ENCODE results near the gene ZNF804B. TPM values are rescaled to one million over a fixed set of nuclear protein-coding genes. Genes with fewer than 3 reads are reported as not detected.

The ZNF804B gene
- total and polyA plus RNA-seq, 4 donors: not detected

- TF ChIP-seq CTCF (IDR thresholded peaks at IDR 0.05; ENCODE audit: low read depth, low read length, missing input control) (no peak), SP1 (IDR thresholded peaks at IDR 0.05) (no peak), GABPA (IDR thresholded peaks at IDR 0.05 in 1 of 2, conservative IDR thresholded peaks at IDR 0.05 in 1 of 2) (no peak), RXRA (IDR thresholded peaks at IDR 0.05) (no peak)
Observed at GRCh38 chr7:89145801-89146200, 386.3 kb downstream of the ZNF804B start (continued).

- no peaks in the 10 kb centered on the region for H3K9me3 ChIP-seq (ENCODE audit: control insufficient read depth in 4 of 4, low read length in 3 of 4)
- no peaks in the 10 kb centered on the region for H3K4me1 ChIP-seq (ENCODE audit: control insufficient read depth in 4 of 4, insufficient read depth in 4 of 4, low read length in 3 of 4)
- no peaks in the 10 kb centered on the region for H3K27me3 ChIP-seq (ENCODE audit: control insufficient read depth in 4 of 4, insufficient read depth in 4 of 4, low read length in 3 of 4)
- H3K27ac ChIP-seq (ENCODE audit: low read depth in 1 of 2, low read length in 2 of 2): no peak overlapping the region
- DNase-seq (ENCODE audit: low spot score): no peak
- H3K4me3 ChIP-seq (ENCODE audit: low read depth in 1 of 3, low read length in 3 of 3): no peak overlapping the region
- H3K36me3 ChIP-seq (ENCODE audit: control insufficient read depth in 4 of 4, insufficient read depth in 3 of 4, low read depth in 1 of 4, low read length in 3 of 4): no peaks in the 10 kb centered on the region
- 89% methylated on average over 2 of the region's 2 CpGs for WGBS
- H3K9ac ChIP-seq (ENCODE audit: low read depth in 1 of 2, low read length in 2 of 2): no peak overlapping the region
- TF ChIP-seq CTCF (IDR thresholded peaks at IDR 0.05; ENCODE audit: low read depth, low read length, missing input control) (no peak), ATF3 (IDR thresholded peaks at IDR 0.05) (no peak), FOXA1 (IDR thresholded peaks at IDR 0.05) (no peak)
Observed at GRCh38 chr7:89160107-89160506, 400.6 kb downstream of the ZNF804B start.

GRCh38 chr7:89165421-89165820, 405.9 kb downstream of the ZNF804B start:
- 64% methylated on average over 3 of the region's 3 CpGs for WGBS
- Histone ChIP-seq H3K27ac (ENCODE audit: low read depth in 1 of 2, low read length in 2 of 2) (no peak overlapping the region), H3K4me3 (ENCODE audit: low read depth in 1 of 3, low read length in 3 of 3) (no peak overlapping the region), H3K9me3 (ENCODE audit: control insufficient read depth in 4 of 4, low read length in 3 of 4) (no peaks in the 10 kb centered on the region), H3K4me1 (ENCODE audit: control insufficient read depth in 4 of 4, insufficient read depth in 4 of 4, low read length in 3 of 4) (no peaks in the 10 kb centered on the region), H3K9ac (ENCODE audit: low read depth in 1 of 2, low read length in 2 of 2) (no peak overlapping the region), H3K27me3 (ENCODE audit: control insufficient read depth in 4 of 4, insufficient read depth in 4 of 4, low read length in 3 of 4) (no peaks in the 10 kb centered on the region), H3K36me3 (ENCODE audit: control insufficient read depth in 4 of 4, insufficient read depth in 3 of 4, low read depth in 1 of 4, low read length in 3 of 4) (no peaks in the 10 kb centered on the region)
- TF ChIP-seq MAX (IDR thresholded peaks at IDR 0.05): no peak
- TF ChIP-seq TAF1 (conservative IDR thresholded peaks at IDR 0.05): no peak
- TF ChIP-seq REST (IDR thresholded peaks at IDR 0.05): no peak
- TF ChIP-seq NR2F2 (IDR thresholded peaks at IDR 0.05): no peak
- no peak for TF ChIP-seq FOXA2 (IDR thresholded peaks at IDR 0.05)
- no peak for TF ChIP-seq HNF4A (conservative IDR thresholded peaks at IDR 0.05)
- TF ChIP-seq EGR1 (IDR thresholded peaks at IDR 0.05; ENCODE audit: low read depth in 2 of 2): no peak
- TF ChIP-seq ZBTB33 (IDR thresholded peaks at IDR 0.05): no peak
- no peak for TF ChIP-seq SP1 (IDR thresholded peaks at IDR 0.05)
- no peak for TF ChIP-seq CTCF (IDR thresholded peaks at IDR 0.05; ENCODE audit: low read depth, low read length, missing input control)
- no peak for TF ChIP-seq JUND (IDR thresholded peaks at IDR 0.05)
- no peak for TF ChIP-seq RXRA (IDR thresholded peaks at IDR 0.05)
- no peak for DNase-seq (ENCODE audit: low spot score)

All from liver (tissue), 9 donors.